ENCODE results near the gene RBM5.

GRCh38 chr3:50122071-50122470 lies 33.4 kb downstream of the RBM5 start:
- no peak for TF ChIP-seq CTCF (conservative IDR thresholded peaks at IDR 0.05)
- no peak for TF ChIP-seq ZFX (IDR thresholded peaks at IDR 0.05)

Measured in C4-2B (cell line).